NCI-H82 (cell line): Measurements from ENCODE around the gene FAF1.

ENCODE experiments used
- DNase-seq: peaks from one replicate; lab custom pipeline; 2025; lab: John Stamatoyannopoulos, UW

Gene FAF1

GRCh38 chr1:50490640-50491039, 469.4 kb downstream of the FAF1 start:
- no peak for DNase-seq

- no peak for DNase-seq
Observed at GRCh38 chr1:50488876-50489275, 471.2 kb downstream of the FAF1 start.

GRCh38 chr1:50488356-50488755, 471.7 kb downstream of the FAF1 start:
- no peak for DNase-seq

GRCh38 chr1:50487725-50488124, 472.3 kb downstream of the FAF1 start:
- no peak for DNase-seq

GRCh38 chr1:50481142-50481736, 478.8 kb downstream of the FAF1 start:
- DNase-seq = no peak

GRCh38 chr1:50476800-50477199, 483.3 kb downstream of the FAF1 start:
- no peak for DNase-seq

GRCh38 chr1:50474859-50475809, 484.9 kb downstream of the FAF1 start:
- DNase-seq = no peak

- DNase-seq = no peak
Observed at GRCh38 chr1:50473513-50473912, 486.6 kb downstream of the FAF1 start.

- DNase-seq = peak; percentile 5
Observed at GRCh38 chr1:50471967-50472366, 488.1 kb downstream of the FAF1 start.

GRCh38 chr1:50462964-50463363, 497.1 kb downstream of the FAF1 start:
- no peak for DNase-seq

- no peak for DNase-seq
Observed at GRCh38 chr1:50458507-50458906, 501.6 kb downstream of the FAF1 start.

- DNase-seq = peak; percentile 8
Observed at GRCh38 chr1:50454911-50455310, 505.2 kb downstream of the FAF1 start.

- DNase-seq = peak; percentile 57
Observed at GRCh38 chr1:50453266-50453665, 506.8 kb downstream of the FAF1 start.

GRCh38 chr1:50452700-50453099, 507.4 kb downstream of the FAF1 start:
- peak; percentile 73 for DNase-seq

- DNase-seq = peak; percentile 73
Observed at GRCh38 chr1:50450861-50451653, 509.0 kb downstream of the FAF1 start.

- DNase-seq = no peak
Observed at GRCh38 chr1:50447961-50448360, 512.1 kb downstream of the FAF1 start.

GRCh38 chr1:50441183-50441582, 518.9 kb downstream of the FAF1 start:
- DNase-seq = no peak

GRCh38 chr1:50438945-50439344, 521.1 kb downstream of the FAF1 start:
- DNase-seq = no peak

GRCh38 chr1:50436489-50436888, 523.6 kb downstream of the FAF1 start:
- no peak for DNase-seq

GRCh38 chr1:50430010-50430405, 530.1 kb downstream of the FAF1 start:
- DNase-seq = no peak

- peak; percentile 54 for DNase-seq
Observed at GRCh38 chr1:50427818-50428779, 532.0 kb downstream of the FAF1 start.
